ENCODE measurements around the gene FA2H.
"Not testable (repeated sequence)": the region's sequence is repeated elsewhere in the genome, so short reads cannot be mapped to it uniquely, and the experiment has no call there.

GRCh38 chr16:74791749-74792148 lies 17.1 kb upstream of the FA2H start:
- TF ChIP-seq CTCF (IDR thresholded peaks at IDR 0.05; ENCODE audit: borderline replicate concordance, extremely low read depth, low read length, poor library complexity, severe bottlenecking); EZH2 (IDR thresholded peaks at IDR 0.05; ENCODE audit: borderline replicate concordance, low read depth, low read length, severe bottlenecking): not testable (repeated sequence)
